Activated B cell treated with CpG ODN at 0.5 μM for 24 hours (primary cell): Measurements from ENCODE around the gene TUBB8B. TPM values are rescaled to one million over a fixed set of nuclear protein-coding genes. Genes with fewer than 3 reads are reported as not detected.
"Not testable (repeated sequence)": the region's sequence is repeated elsewhere in the genome, so short reads cannot be mapped to it uniquely, and the experiment has no call there.

Experiments used
- ATAC-seq: fragments of 200-7000 bp; cut with Tn5 transposase; one replicate; pipeline ENCODE4 v1.10.0; 2021; ENCODE audit warnings: low read depth, mild to moderate bottlenecking, moderate library complexity
- CTCF ChIA-PET: fragments of 350-600 bp; sonication (Branson Sonifier 250); formaldehyde crosslinking; loops from one replicate; lab custom pipeline; 2021; ENCODE audit warnings: antibody characterized with exemption; lab: Charles Lee
- POLR2A ChIA-PET: fragments of 350-600 bp; sonication (Branson Sonifier 250); formaldehyde crosslinking; loops from one replicate; lab custom pipeline; 2021; ENCODE audit warnings: antibody characterized with exemption; lab: Charles Lee
- DNase-seq: peaks from one replicate; pipeline ENCODE4 v3.0.0; 2022
- H3K27ac Mint-ChIP-seq: one replicate; pipeline ENCODE4 v1.8.0; 2020; ENCODE audit warnings: mixed read lengths
- H3K27me3 Mint-ChIP-seq: one replicate; pipeline ENCODE4 v1.8.0; 2021; ENCODE audit warnings: mixed read lengths
- H3K36me3 Mint-ChIP-seq: one replicate; pipeline ENCODE4 v1.8.0; 2021; ENCODE audit warnings: low read depth, mixed read lengths
- H3K4me1 Mint-ChIP-seq: one replicate; pipeline ENCODE4 v1.8.0; 2021; ENCODE audit warnings: mixed read lengths
- H3K4me3 Mint-ChIP-seq: one replicate; pipeline ENCODE4 v1.8.0; 2020; ENCODE audit warnings: mild to moderate bottlenecking, mixed read lengths
- H3K9me3 Mint-ChIP-seq: one replicate; pipeline ENCODE4 v1.8.0; 2020; ENCODE audit warnings: mixed read lengths
- intact Hi-C: fragments of 100-400 bp; cut with micrococcal nuclease; formaldehyde crosslinking; loops from one replicate; pipeline ENCODE4 v1.15.1; 2024
- total RNA-seq: library from RNA; stranded (reverse); gene quantifications from 2 replicates; pipeline ENCODE4 v1.2.3, GENCODE V29; 2022

Gene TUBB8B
- total RNA-seq, 1 donor from 2014 or later = 0.22 TPM

- POLR2A ChIA-PET, H3K36me3 Mint-ChIP-seq, H3K9me3 Mint-ChIP-seq, CTCF ChIA-PET, H3K27me3 Mint-ChIP-seq, ATAC-seq, DNase-seq, H3K27ac Mint-ChIP-seq, intact Hi-C loops, H3K4me1 Mint-ChIP-seq, H3K4me3 Mint-ChIP-seq: not testable (repeated sequence)
These were observed 31.5 kb upstream of the TUBB8B start for GRCh38 chr18:80881-81280.

- H3K27me3 Mint-ChIP-seq, H3K4me3 Mint-ChIP-seq, POLR2A ChIA-PET, H3K4me1 Mint-ChIP-seq, ATAC-seq, CTCF ChIA-PET, DNase-seq, intact Hi-C loops, H3K36me3 Mint-ChIP-seq, H3K27ac Mint-ChIP-seq, H3K9me3 Mint-ChIP-seq: not testable (repeated sequence)
These were observed 30.8 kb upstream of the TUBB8B start for GRCh38 chr18:80202-80601.

DNA sequence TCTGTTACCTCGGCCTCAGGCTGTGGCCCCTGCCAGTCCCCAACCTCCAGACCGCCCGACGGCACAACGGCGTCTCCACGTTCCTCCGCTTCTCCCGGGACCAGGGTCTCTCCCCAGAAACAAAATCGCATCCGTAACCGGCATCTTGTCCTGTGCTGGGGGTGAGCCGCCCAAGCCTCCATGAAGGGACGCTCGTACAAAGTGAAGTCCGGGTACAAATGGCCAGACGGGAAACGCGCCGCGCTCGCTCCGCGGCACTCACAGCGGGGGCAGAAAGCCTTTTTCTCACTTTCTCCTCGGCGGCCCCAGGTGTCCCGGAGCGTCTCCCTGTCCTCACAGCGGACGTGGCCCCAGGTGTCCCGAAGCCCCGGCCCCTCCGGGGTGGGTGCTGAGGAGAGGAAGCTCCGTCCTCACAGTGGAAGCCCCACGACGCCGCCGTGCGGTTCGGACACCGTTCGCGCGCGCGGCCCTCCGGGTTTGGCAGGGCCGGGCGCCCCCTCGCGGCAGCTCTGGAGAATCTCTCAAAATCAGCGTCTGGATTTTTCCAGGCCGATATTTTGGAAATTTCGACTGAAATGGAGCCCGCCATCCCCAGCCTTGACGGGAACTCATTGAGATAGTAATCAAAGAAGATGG is 26.2 kb upstream of the TUBB8B start:
- CTCF ChIA-PET, H3K27me3 Mint-ChIP-seq, POLR2A ChIA-PET, intact Hi-C loops, H3K4me1 Mint-ChIP-seq, H3K4me3 Mint-ChIP-seq, H3K36me3 Mint-ChIP-seq, H3K9me3 Mint-ChIP-seq, ATAC-seq, H3K27ac Mint-ChIP-seq, DNase-seq: not testable (repeated sequence)

GRCh38 chr18:73181-73777 is 23.9 kb upstream of the TUBB8B start:
- H3K4me1 Mint-ChIP-seq, DNase-seq, CTCF ChIA-PET, H3K27ac Mint-ChIP-seq, H3K36me3 Mint-ChIP-seq, POLR2A ChIA-PET, intact Hi-C loops, H3K4me3 Mint-ChIP-seq, H3K9me3 Mint-ChIP-seq, H3K27me3 Mint-ChIP-seq: not testable (repeated sequence)
- ATAC-seq = peak; percentile 49

DNA sequence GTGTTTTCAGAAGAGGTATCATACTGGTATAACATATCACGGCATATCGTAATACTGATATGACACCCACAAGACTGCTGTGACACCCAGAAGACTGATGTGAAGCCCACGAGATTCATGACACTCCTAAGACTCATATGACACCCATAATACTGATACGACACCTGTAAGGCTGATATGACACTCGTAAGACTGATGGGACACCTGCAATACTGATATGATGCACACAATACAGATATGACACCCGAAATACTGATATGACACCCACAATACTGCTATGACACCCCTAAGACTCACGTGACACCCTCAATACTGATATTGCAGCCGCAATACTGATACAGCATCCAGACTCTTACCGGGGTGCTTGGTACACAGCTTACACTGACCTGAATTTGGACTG is 18.3 kb upstream of the TUBB8B start:
- DNase-seq, H3K27ac Mint-ChIP-seq, ATAC-seq, POLR2A ChIA-PET, H3K4me3 Mint-ChIP-seq, H3K36me3 Mint-ChIP-seq, H3K4me1 Mint-ChIP-seq, CTCF ChIA-PET, H3K27me3 Mint-ChIP-seq, intact Hi-C loops, H3K9me3 Mint-ChIP-seq: not testable (repeated sequence)

DNA sequence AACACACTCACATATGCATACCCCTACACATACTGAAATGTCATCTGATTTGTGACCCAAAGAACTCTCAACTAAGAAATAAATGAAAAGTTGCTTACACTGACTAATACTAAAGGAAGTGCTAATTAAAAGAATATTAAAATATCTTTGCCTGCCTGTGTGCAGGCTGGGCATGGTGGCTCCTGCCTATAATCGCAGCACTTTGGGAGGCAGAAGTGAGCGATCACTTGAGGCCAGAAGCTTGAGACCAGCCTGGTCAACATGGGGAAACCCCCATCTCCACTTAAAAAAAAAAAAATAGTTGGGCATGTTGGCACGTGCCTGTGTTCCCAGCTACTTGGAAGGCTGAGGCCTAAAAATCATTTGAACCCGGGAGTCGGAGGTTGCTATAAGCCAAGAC is 14.9 kb upstream of the TUBB8B start:
- H3K36me3 Mint-ChIP-seq, H3K9me3 Mint-ChIP-seq, ATAC-seq, H3K4me1 Mint-ChIP-seq, CTCF ChIA-PET, DNase-seq, H3K4me3 Mint-ChIP-seq, POLR2A ChIA-PET, intact Hi-C loops, H3K27ac Mint-ChIP-seq, H3K27me3 Mint-ChIP-seq: not testable (repeated sequence)

DNA sequence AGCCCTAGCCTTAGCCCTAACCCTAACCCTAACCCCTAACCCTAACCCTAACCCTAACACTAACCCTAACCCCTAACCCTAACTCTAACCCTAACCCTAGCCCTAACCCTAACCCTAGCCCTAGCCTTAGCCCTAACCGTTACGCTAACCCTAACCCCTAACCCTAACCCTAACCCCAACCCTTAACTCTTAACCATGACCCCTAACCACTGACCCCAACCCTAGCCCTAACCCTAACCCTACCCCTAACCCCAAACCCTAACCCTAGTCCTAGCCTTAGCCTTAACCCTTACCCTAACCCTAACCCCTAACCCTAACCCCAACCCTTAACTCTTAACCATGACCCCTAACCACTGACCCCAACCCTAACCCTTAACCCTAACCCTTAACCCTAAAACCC is 14.2 kb upstream of the TUBB8B start:
- intact Hi-C loops, H3K4me3 Mint-ChIP-seq, H3K27me3 Mint-ChIP-seq, DNase-seq, CTCF ChIA-PET, H3K9me3 Mint-ChIP-seq, H3K4me1 Mint-ChIP-seq, H3K27ac Mint-ChIP-seq, POLR2A ChIA-PET, ATAC-seq, H3K36me3 Mint-ChIP-seq: not testable (repeated sequence)

GRCh38 chr18:54388-54787 is 5.0 kb upstream of the TUBB8B start:
- H3K27me3 Mint-ChIP-seq, CTCF ChIA-PET, H3K4me3 Mint-ChIP-seq, DNase-seq, H3K27ac Mint-ChIP-seq, H3K4me1 Mint-ChIP-seq, ATAC-seq, H3K9me3 Mint-ChIP-seq, intact Hi-C loops, POLR2A ChIA-PET, H3K36me3 Mint-ChIP-seq: not testable (repeated sequence)

- CTCF ChIA-PET, H3K27ac Mint-ChIP-seq, H3K27me3 Mint-ChIP-seq, H3K36me3 Mint-ChIP-seq, DNase-seq, H3K4me1 Mint-ChIP-seq, intact Hi-C loops, POLR2A ChIA-PET, ATAC-seq, H3K4me3 Mint-ChIP-seq, H3K9me3 Mint-ChIP-seq: not testable (repeated sequence)
These were observed 719 bp downstream of the TUBB8B start for GRCh38 chr18:48696-49095.

DNA sequence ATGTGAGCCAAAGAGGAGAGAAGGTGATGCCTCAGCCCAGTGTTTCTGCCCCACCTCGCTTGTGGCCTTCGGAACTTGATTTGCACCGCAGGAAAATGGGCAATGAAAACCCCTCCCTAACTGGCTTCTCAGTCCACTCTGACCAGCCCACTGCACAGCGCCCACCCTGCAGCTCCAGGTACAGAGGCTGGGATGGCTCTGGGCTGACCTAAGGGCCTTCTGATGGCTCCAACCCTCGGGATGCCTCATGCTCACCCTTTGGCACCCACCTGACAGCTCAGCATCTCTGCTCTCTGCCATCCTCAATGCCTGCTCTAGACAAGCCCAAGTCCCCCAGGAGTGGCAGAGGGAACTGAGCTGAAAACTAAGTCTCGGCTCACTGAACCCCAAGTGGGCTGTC is 36.2 kb downstream of the TUBB8B start:
- H3K4me3 Mint-ChIP-seq, H3K9me3 Mint-ChIP-seq, H3K36me3 Mint-ChIP-seq, DNase-seq, ATAC-seq, H3K4me1 Mint-ChIP-seq, H3K27me3 Mint-ChIP-seq, intact Hi-C loops, CTCF ChIA-PET, POLR2A ChIA-PET, H3K27ac Mint-ChIP-seq: not testable (repeated sequence)

- H3K9me3 Mint-ChIP-seq, DNase-seq, H3K4me3 Mint-ChIP-seq, H3K27ac Mint-ChIP-seq, H3K36me3 Mint-ChIP-seq, CTCF ChIA-PET, intact Hi-C loops, H3K4me1 Mint-ChIP-seq, ATAC-seq, H3K27me3 Mint-ChIP-seq, POLR2A ChIA-PET: not testable (repeated sequence)
These were observed 36.6 kb downstream of the TUBB8B start for GRCh38 chr18:12773-13172.

DNA sequence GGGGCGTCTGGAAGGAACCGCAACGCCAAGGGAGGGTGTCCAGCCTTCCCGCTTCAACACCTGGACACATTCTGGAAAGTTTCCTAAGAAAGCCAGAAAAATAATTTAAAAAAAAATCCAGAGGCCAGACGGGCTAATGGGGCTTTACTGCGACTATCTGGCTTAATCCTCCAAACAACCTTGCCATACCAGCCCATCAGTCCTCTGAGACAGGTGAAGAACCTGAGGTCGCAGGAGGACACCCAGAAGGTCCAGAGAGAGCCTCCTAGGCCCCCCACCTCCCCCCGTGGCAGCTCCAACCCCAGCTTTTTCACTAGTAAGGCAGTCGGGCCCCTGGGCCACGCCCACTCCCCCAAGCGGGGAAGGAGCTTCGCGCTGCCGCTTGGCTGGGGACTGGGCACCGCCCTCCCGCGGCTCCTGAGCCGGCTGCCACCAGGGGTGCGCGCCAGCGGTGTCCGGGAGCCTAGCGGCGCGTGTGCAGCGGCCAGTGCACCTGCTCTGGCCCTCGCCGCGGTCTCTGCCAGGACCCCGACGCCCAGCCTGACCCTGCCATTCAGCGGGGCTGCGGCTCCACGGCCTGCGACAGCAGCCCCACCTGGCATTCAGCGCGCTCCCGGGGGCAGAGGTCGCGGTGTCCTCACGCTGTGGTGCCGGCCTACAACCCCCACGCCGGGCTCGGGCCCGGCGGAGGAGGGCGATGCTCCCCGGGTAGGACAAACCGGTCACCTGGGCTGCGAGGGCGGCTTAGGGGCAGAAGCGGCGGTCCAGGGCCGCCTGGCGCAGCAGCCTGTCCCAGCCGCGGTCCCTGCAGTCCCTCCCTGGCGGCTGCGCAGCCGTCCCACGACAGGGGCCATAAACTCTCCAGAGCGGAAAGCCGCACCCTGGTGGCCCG is 37.8 kb downstream of the TUBB8B start:
- POLR2A ChIA-PET = not testable (repeated sequence)

More for the DNA sequence above, 37.8 kb downstream of the TUBB8B start:
- DNase-seq, H3K27ac Mint-ChIP-seq, CTCF ChIA-PET, ATAC-seq, intact Hi-C loops, H3K4me3 Mint-ChIP-seq, H3K9me3 Mint-ChIP-seq, H3K36me3 Mint-ChIP-seq, H3K4me1 Mint-ChIP-seq, H3K27me3 Mint-ChIP-seq: not testable (repeated sequence)
